Activated CD4-positive, CD25-positive, alpha-beta regulatory T cell treated with anti-CD3 and anti-CD28 coated beads, Interleukin-2, amount 50 U/mL, for 16 hours (primary cell): Measurements from ENCODE around the gene GRK1.

Experiments
- DNase-seq: peaks from one replicate; pipeline ENCODE4 v3.0.0-alpha.2; 2020; ENCODE audit warnings: low read depth, low spot score

Gene GRK1

DNA sequence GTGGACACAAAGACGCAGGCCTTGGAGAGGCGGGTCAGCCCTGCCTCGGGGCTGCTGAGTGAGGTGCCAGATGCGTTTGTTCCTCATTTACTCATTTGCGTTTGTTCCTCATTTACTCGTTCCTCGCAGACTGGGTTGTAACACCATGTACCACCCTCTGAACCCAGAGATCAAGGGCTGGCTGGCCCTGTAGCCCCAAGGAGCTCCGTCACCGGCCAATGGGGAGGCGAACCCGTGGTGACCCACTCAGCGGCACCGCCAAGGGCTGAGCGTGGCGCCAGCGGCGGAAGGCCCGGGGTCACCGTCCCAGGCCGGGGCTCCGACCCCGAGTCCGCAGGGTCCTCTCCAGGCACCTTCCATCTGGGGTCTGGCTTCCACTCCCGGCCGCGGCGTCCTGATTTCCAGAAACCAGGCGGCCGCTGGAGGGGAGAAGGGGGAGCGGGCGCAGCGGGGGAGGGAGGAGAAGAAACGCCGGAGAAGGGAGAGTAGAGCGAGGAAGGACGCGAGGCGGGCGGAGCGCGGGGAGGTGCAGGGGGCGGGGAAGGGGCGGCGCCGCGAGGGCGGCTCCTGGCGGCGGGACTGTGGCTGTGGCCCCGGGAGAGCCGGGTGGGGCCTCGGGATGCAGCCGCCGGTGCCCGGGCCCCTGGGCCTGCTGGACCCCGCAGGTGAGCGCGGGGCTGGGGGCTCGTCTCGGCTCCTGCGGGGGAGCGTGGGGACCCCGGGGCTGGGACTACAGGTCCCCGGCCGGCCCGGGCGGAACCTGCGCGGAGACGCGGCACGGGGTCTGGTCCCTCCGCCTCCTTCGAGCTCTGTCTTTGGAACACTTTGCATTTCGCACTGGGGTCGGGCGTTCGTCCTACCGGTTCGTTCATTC lies 91.9 kb downstream of the GRK1 start, which contains the start of gene TMEM255B:
Gene TMEM255B, plus strand, starts transcription at position 576 of the 874 bp plus-strand sequence. Its CDS starts 44 bp downstream, at position 620.
- peak; percentile 26 for DNase-seq

DNA sequence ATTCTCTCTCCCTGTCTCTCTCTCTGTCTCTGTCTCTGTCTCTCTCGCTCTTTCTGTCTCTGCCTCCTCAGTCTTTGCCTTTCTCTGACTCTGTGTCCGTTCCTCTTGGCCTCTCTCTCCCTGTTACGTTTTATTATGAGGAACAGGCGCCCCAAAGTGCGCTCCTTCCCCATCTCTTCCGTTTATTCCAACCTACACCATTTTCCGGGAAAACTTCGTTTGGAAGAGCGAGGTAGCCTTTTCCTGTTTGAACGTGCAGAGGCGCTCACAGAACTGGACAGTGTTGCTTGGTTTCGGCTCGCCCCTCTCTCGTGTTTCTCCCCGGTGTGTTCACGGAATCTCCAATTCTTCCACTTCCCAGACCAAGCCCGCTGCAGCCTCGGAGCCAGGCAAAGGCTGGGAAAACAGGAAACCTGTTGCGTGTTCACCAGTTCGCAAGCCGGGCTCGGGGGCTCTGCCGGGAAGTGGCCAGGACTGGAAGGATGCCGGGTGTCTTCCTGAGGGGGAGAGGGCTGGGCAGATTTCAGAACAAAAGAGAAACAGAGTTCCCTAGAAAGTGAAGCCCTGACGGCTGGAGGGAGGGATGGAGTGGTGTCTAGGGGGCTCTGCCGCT lies 92.6 kb downstream of the GRK1 start:
- DNase-seq: no peak

DNA sequence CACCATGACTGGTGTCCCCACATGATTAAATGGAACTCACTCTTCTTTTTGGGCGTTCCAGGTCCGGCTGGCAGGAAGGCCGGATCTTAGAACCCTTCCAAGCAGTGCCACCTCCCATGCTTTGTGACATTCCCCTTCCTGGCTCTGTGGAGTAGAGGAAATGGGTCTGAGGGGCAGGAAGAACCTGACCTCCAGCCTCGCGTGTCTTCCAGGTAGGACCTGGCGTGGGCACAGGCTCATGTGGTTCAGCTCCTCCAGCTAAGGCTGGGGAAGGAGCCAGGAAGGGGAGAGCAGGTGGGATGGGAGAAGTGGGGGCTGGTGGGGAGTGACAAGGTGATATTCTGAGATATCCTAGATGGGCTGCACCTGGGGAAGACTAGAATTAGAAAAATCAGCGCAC lies 94.1 kb downstream of the GRK1 start:
- DNase-seq: no peak

DNA sequence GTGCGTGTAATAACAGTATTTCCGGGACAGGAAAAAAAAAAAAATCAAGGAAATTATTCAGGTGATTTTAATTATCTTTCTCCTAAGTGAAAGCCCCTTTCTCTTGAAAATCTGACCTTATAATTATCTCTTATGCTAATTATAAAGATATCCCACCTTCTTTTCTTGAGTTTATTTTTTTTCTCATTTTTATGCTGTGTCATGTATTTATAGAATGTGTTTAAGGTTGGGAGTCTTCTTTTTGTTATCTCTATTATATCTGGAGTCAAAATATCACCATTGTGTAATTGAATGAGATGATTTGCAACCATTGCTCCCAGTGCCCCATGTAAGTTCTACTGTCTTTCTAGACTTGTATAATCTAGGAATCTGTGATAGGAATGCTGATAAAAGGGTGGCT lies 95.1 kb downstream of the GRK1 start:
- no peak for DNase-seq

DNA sequence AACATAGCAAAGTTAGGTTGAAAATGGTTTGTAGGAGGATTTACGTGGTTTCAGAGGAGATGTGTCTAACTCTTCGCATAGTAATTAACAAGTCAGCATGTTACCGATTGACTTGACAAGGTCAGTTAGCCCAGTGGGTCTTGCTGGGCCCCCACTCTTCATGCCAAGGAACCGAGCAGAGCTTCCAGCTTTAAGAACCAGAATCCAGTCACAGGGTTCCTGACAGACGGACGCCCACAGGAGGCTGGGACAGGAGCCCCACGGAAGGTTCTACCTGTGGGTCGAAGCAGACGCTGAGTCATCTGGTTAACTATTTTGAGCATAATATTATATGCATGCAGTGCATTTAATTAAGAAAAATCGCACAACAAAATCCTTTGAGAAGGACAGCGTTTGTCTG lies 95.5 kb downstream of the GRK1 start:
- no peak for DNase-seq

DNA sequence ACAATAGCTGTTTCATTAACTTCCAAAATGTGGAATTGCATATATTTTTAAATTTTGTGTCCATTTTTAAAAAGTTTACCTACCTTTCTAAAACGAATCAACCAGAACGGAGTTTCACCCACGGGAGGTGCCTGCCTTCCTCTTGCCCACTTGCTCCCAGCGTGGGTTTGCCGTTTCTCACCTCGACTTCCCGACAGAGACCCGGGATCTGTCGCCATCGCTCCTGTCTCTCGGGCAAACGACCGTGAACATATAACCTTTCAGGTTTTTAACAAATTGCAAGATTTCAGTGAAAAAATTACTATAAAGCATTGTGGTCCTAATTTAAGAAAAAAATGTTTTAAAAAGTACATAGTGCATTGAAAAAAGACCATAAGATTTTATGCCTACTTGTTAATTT lies 96.2 kb downstream of the GRK1 start:
- DNase-seq: no peak

DNA sequence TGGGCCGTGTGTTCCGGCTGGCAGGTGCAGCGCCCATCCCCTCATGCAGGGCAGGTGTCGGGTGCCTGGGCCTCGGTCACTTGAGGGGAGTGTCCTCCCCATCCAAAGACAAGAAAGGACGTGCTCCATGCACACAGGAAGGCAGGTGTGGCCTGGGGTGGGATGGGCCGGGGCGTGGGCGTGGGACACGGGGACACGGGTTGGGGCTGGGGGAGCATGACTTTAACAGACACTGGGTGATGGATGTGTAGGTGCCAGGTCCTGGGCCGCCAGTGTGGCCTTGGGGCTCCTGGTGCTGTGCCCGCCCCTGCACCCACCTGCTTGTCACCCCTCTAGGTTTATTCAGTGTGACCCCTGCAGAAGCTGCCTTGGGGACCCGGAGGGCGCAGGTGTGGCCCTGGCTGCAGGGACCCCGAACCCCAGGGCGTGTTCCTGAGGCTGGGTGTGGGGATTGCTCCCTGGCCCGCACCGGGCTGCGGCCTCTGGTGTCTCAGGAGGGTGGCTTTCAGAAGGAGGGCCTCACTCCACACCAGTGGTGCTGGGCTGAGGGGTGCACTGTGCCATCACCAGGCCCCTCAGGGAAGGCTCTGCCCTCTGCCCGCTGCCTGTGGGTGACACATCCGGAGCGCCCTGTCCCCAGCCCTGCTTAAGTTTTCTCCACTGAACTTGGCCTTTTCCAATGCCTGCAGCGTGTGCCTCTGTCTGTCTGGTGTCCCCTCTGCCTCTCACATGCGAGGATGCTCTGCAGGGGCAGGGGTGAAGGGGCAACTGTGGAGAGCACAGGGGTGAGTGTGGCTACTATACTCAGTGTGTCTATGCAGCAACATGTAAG lies 97.2 kb downstream of the GRK1 start:
- DNase-seq: no peak

DNA sequence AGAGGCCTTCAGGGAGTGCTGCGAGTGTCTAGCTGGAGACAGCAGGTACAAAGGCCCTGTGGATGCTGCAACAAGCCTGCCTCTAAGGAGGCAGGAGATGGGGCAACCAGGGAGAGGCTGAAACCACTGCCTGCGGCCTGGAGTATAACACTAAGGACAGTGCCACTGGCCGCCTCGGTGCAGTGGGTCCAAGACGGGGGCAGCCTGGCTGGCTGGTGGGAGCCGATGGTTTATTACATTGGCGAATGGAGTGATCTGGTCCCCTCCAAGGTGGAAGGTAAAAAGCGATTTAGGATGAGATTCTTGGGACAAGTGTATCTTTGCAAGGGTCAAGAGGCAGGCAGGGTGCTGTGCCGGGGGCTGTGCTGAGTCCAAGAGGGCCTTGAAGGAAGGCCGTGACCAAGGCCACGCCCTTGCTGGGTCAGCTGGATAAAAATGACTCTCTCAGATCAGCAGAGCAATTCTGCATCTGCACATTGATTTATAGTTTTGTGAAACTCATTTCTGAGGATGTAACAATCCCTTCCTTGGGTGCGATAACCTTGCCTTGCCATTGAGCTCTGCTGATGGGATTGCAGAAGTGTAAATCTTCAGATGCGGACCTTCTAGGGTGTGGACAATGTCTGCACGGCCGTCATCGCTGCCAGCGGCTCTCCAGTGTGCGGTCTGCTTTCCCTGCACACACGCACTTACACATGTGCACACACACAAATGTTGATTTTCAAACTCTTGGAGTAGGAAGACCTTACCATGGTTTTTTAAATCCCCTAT lies 98.0 kb downstream of the GRK1 start:
- DNase-seq: no peak

DNA sequence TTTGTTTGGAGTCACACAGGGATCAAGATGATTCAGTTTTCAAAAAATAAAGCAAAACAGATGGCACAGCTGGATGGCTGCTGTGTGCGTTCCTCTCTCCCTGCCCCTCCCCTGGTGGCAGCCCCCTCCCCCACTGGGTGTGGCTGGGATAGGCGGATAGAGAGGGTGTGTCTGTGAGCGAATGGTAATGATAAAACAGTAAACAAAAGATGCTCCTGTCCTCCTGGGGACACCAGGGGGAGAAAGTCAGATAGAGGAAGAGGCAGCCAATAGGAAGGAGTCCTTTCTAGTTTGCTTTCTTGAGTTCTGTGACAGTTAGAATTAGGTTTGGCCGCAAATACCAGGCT lies 98.5 kb downstream of the GRK1 start:
- DNase-seq: no peak

DNA sequence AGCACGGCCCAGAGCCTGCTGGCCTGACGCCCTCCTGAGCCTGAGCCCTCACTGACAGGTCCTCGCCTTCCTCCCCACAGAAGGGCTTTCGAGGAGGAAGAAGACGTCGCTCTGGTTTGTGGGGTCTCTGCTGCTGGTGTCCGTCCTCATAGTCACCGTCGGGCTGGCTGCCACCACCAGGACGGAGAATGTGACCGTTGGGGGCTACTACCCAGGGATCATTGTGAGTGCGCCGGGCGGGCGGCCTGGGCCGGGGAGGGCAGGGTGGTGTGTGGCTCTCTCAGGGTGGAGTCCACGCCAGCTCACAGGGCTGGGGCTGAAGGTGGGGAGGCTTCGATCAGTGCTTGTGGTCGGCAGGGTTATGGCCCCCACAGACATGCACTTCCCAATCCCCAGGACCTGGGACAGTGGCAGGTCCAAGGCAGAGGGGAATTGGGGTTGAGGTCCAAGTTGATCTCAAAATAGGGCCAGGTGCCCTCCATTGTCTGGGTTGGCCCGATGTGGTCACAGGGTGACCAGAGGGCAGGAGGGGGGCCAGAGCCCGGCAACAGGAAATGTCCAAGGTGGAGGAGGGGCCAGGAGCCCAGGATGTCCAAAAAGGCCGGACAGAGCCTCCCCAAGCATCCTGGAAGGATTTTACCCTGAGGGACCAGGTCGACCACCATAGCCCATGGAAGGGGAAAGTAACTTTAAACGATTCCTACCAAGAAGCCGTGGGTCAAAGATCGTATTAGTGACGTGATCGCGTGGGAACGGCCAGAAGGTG lies 99.2 kb downstream of the GRK1 start:
- DNase-seq: no peak

DNA sequence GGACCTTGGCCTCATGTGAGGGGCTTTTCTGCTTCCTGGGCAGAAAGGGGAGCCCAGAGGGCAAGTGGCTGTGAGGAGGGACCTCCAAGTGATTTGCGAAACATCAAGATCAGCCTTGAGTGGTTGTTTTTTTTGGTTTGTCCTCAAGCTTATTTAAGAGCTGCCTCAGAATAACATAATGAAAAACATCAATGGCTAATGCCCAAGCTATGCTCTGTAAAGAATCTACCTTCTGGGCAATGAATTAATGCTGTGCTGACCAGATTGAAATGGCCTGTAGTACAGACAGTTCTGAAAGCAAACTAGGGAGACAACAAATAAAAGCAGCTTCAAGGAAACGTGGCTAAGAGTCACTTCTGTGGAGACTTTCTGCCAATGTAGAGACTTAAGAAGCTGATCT lies 100.3 kb downstream of the GRK1 start:
- no peak for DNase-seq

DNA sequence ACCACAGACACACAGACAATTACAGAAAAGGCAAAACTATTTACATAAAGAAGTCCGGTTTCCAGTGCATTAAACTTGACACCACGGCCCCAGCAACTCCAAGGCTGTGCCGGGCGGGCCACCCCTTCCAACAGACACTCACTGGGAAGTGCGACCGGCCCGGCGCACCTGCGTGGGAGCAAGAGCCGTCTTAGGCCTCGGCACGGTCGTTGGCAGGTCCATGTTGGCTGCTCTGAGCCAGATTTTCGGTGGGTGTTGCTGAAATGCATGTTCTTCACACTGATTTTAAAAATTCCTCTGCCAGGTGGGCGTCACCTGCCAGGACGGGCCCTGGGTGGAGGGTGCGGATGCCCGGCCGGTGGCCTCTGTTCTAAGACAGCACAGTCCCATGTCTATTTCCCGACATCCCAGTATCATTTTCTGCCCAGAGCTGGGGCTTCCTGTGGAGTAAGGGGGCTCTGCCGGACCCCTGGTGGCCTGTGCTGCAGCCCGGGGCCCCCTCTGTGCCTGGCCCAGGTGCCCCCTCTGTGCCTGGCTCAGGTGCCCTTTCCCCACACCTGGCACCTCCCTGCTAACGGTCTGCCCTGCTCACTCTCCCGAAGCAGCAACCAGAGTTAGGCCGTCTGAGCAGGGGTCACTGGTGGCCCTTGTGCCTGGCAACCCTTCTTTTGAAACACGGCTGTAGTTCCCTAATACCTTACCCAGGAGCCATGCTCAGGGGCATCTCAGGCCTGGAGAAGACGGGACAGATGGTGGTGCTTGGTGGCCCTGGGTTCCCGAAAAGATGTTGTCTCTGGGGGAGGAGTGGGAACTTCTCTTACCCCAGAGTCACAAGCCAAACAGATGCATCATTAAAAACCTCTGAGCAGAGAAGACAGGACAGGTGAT lies 101.2 kb downstream of the GRK1 start:
- DNase-seq: no peak

DNA sequence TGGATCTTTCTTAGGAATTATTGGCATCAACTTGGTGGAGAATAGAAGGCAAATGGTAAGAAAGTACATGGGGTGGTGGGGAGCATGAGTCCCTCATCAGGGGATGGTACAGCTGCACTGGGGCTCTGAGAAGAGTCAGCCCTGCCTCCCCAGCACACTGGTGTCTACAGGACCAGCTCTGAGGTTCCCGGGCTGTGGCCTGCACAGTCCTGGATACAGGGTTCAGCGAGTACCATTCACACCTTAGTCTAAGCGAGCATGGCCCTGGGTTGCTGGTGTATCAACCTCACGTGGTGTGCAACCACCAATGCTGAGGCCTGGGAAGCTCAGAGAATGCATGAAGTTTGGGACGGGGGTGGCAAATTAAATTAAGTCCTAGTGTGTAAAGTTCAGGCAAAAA lies 102.1 kb downstream of the GRK1 start:
- no peak for DNase-seq

DNA sequence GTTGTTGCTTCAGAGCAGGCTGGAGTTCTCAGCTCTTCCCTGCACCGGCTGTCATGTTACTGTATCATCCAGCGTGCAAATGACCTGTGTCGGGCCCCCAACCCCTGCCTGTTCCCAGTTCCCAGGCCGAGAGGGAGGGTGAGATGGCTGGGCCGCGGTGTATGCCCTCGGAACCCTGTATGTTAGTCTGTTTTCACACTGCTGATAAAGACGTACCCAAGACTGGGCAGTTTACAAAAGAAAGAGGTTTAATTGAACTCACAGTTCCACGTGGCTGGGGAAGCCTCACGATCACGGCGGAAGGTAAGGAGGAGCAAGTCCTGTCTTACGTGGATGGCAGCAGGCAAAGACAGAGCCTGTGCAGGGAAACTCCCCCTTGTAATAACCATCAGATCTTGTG lies 102.9 kb downstream of the GRK1 start:
- no peak for DNase-seq

DNA sequence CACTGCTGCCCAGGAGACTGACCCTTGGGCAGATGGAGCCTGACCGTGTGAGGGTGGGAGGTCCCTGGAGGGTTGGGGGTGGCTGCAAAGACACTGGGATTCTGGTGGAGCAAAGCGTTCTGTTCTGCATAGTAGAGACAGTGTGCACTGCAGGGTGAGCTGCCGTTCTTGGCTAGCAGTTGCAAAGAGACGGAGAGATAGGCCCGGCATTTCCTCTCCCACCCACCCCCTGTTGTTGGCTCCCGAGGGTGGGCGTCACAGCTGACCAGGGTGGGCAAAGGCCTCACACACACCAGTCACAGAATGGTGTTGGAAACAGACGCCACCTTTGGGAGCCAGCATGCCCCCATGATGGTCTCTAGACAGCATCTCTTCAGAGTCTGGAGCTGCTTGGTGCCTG lies 103.4 kb downstream of the GRK1 start:
- no peak for DNase-seq

DNA sequence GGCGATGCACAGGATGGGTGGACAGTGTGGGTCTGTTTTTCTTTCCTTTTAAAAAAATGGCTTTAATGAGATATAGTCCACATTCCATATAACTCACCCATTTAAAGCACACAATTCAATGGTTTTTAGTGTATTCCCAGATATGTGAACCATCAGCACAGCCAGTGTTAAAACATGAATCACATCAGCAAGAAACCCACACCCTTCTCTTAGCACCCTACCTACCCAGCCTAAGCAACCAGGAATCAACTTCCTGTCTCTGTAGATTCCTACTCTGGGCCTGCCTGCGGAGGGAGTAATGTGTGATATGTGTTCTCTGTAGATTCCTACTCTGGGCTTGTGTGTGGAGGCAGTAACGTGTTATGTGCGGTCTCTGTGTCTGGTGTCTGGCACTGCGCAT lies 103.9 kb downstream of the GRK1 start:
- DNase-seq: no peak

DNA sequence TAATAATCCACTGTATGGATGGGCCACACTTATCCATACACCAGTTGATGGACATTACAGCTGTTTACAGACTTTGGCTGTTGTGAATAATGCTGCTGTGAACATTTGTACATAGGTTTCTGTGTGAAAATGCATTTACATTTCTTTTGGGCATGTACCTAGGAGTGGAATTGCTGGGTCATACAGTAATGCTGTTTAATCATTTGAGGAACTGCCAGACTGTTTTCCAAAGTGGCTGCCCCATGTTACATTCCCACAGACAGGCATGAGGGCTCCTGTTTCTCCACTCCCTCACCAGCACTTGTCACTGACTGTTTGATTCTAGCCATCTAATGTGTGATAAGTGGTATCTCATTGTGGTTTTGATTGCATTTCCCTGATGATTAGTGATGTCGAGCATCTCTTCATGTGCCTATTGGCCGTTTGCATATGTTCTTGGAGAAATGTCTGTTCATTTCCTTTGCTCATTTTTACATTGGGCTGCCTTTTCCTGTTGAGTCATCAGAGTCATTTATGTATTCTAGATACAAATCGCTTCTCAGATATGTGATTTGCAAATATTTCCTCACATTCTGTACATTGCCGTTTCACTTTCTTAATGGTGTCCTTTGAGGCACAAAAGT lies 104.8 kb downstream of the GRK1 start:
- DNase-seq: no peak

DNA sequence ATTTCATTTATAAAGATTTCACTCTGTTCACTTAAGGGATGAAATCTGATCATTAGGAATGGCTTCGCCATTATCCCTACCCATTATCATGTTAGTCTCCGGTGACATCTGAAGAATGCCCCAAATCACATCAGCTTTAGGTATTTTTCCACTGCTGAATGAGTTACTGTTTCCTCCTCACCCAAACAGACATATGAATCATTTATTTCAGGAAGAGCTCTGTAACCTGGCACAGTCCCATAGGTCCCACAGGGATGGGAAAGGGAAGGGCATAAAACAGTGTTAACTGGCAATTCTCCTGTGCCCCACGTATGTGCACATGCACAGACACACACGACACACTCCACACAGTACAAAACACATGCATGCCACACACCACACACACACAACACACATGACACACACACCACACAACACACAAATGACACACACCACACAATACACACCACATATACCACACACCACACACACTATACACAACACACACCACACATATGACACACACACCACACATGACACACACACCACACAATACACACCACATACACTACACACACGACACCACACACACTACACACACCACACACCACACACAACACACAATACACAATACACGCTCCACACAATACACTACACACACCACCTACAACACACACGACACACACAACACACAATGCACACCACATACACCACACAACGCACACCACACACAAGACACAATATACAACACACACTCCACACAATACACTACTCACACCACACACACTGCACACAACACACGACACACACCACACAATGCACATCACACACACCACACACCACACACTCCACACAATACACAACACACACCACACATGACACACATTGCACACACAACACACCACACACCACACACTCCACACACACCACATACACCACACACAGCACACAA lies 107.4 kb downstream of the GRK1 start:
- DNase-seq: no peak
